ENCODE data around the gene DYSF. TPM values are rescaled to one million over a fixed set of nuclear protein-coding genes. Genes with fewer than 3 reads are reported as not detected.

The DYSF gene
- total RNA-seq, 4 donors from 2014 or later: 1.7 to 5.0 (median 2.6) TPM

DNA sequence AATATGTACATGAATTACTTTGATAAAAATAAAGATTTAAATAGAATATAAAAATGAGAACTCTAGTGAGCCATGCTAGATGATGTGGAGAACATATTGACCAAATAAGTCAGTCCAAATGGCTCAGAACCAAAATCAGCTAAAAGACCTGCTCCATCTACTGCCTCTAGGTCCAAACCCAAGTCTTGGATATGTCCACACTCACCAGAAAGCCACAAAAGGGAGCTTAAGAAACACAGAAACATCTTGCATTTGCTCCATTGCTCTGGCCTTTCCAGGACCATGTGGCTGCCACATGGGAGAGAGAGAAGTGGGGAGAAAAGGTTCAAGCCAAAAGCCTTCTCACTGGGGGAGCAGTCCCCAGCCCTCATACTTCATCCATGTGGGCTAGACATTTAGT lies 272.5 kb downstream of the DYSF start:
- TF ChIP-seq CTCF (IDR thresholded peaks at IDR 0.05) (no peak), EP300 (IDR thresholded peaks at IDR 0.05) (no peak), POLR2AphosphoS5 (IDR thresholded peaks at IDR 0.05) (no peak), POLR2A (IDR thresholded peaks at IDR 0.05) (no peak)
- Histone ChIP-seq H3K4me3 (no peak overlapping the region), H3K9me3 (peaks cover 6% of the 10 kb centered on the region), H3K27ac (no peak overlapping the region), H3K27me3 (no peaks in the 10 kb centered on the region), H3K4me1 (peaks cover 8% of the 10 kb centered on the region), H3K36me3 (no peaks in the 10 kb centered on the region)
- peak in 1 of 2 donors; percentile 26 for DNase-seq (ENCODE audit: low spot score in 2 of 2)

DNA sequence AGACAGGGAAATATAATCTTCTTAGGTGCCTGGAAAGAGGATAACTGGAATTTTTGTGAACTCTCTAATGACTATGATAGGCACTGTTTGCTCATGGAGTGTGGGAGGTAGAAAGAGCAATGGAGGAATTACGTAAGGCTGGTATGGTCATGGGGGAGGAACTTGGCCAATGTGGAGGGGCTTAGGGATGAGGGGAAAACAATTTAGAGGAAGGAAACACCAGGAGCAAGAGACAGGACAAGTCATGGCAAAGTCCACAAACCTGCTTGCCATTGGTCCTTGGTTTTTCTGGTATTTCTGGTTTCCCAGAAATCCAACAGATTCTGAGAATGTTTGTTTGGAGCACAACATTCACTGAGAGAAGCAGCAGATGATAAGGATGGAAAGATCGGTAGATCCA lies 274.2 kb downstream of the DYSF start:
- DNase-seq (ENCODE audit: low spot score in 2 of 2): no peak
- H3K27ac ChIP-seq: no peak overlapping the region

DNA sequence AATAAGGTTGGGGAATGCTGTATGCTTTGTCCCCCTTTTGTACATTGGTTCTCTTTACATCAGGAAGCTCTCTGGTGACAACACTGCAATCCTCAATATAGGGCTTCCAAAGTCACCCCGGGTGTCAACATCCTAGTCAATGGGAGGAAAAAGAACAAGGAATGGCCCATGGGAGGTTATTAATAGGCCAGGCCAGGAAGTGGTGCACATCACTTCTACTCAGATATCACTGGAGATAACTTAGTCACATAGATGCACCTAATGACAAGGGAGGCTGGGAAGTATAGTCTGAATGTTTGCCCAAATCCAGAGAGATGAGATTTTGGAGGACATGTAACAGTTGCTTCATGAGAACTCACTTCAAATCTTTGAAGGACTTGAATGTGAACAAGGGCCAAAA lies 274.7 kb downstream of the DYSF start:
- no peaks in the 10 kb centered on the region for H3K27me3 ChIP-seq
- H3K36me3 ChIP-seq: no peaks in the 10 kb centered on the region
- 76% methylated on average over 1 of the region's 1 CpG for WGBS
- H3K4me1 ChIP-seq: peaks cover 6% of the 10 kb centered on the region
- H3K4me3 ChIP-seq: no peak overlapping the region
- DNase-seq (ENCODE audit: low spot score in 2 of 2): no peak
- peaks cover 6% of the 10 kb centered on the region for H3K9me3 ChIP-seq
- no peak for TF ChIP-seq POLR2A (IDR thresholded peaks at IDR 0.05)
- TF ChIP-seq POLR2AphosphoS5 (IDR thresholded peaks at IDR 0.05): no peak
- TF ChIP-seq CTCF (IDR thresholded peaks at IDR 0.05): no peak
- TF ChIP-seq EP300 (IDR thresholded peaks at IDR 0.05): no peak
- no peak overlapping the region for H3K27ac ChIP-seq

More for the DNA sequence above, 274.2 kb downstream of the DYSF start:
- WGBS: 58% methylated on average over 2 of the region's 2 CpGs
- Histone ChIP-seq H3K4me1 (peaks cover 6% of the 10 kb centered on the region), H3K36me3 (no peaks in the 10 kb centered on the region), H3K4me3 (no peak overlapping the region), H3K9me3 (peaks cover 6% of the 10 kb centered on the region), H3K27me3 (no peaks in the 10 kb centered on the region)
- TF ChIP-seq EP300 (IDR thresholded peaks at IDR 0.05) (no peak), CTCF (IDR thresholded peaks at IDR 0.05) (no peak), POLR2AphosphoS5 (IDR thresholded peaks at IDR 0.05) (no peak), POLR2A (IDR thresholded peaks at IDR 0.05) (no peak)

- WGBS: 91% methylated on average over 17 of the region's 17 CpGs
- peak in 1 of 2 donors; percentile 57 for DNase-seq (ENCODE audit: low spot score in 2 of 2)
- no peak for TF ChIP-seq POLR2AphosphoS5 (IDR thresholded peaks at IDR 0.05)
- no peak for TF ChIP-seq CTCF (IDR thresholded peaks at IDR 0.05)
- TF ChIP-seq EP300 (IDR thresholded peaks at IDR 0.05): no peak
- TF ChIP-seq POLR2A (IDR thresholded peaks at IDR 0.05): no peak
- Histone ChIP-seq H3K36me3 (no peaks in the 10 kb centered on the region), H3K27me3 (no peaks in the 10 kb centered on the region), H3K9me3 (no peaks in the 10 kb centered on the region), H3K27ac (no peak overlapping the region), H3K4me1 (peaks cover 6% of the 10 kb centered on the region), H3K4me3 (no peak overlapping the region)
Observed at GRCh38 chr2:71730785-71731383, 277.5 kb downstream of the DYSF start.

DNA sequence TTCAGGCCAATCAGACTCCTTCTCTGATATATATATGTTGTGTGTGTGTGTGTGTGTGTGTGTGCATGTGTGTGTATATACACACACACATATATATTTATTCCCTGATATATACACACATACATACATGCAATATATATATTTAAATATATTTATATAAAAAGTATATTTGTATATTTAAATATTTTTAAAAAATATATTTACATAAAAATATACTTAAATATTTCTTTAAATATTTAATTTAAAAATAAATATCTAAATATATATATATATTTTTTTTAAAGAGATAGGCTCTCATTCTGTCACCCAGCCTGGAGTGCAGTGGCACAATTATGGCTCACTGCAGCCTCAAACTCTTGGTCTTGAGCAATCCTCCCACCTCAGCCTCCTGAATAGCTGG lies 281.3 kb downstream of the DYSF start:
- no peaks in the 10 kb centered on the region for H3K4me1 ChIP-seq
- H3K4me3 ChIP-seq: no peak overlapping the region
- peaks cover 4% of the 10 kb centered on the region for H3K27me3 ChIP-seq
- no peaks in the 10 kb centered on the region for H3K9me3 ChIP-seq
- no peak overlapping the region for H3K27ac ChIP-seq
- no peaks in the 10 kb centered on the region for H3K36me3 ChIP-seq
- TF ChIP-seq EP300 (IDR thresholded peaks at IDR 0.05): no peak
- no peak for TF ChIP-seq POLR2AphosphoS5 (IDR thresholded peaks at IDR 0.05)
- no peak for TF ChIP-seq CTCF (IDR thresholded peaks at IDR 0.05)
- no peak for TF ChIP-seq POLR2A (IDR thresholded peaks at IDR 0.05)
- no peak for DNase-seq (ENCODE audit: low spot score in 2 of 2)
